DND-41 (cell line): ENCODE data around the gene MSRB3.
"Not testable (repeated sequence)": the region's sequence is repeated elsewhere in the genome, so short reads cannot be mapped to it uniquely, and the experiment has no call there.

Experiments
- ATAC-seq: fragments of 200-7000 bp; cut with Tn5 transposase; 3 replicates; pipeline ENCODE4 v1.9.1; 2021; ENCODE audit warnings: low read depth; ENCODE audit not compliant: insufficient read depth
- DNase-seq: peaks from one replicate; pipeline ENCODE4 v3.0.0-alpha.2; 2020
- H2AFZ ChIP-seq: 2 replicates; pipeline ENCODE4 v1.6.0; 2012; ENCODE audit warnings: low read depth, low read length
- H3K27ac ChIP-seq: 2 replicates; pipeline ENCODE4 v1.5.1; 2012; ENCODE audit warnings: low read length, inconsistent platforms
- H3K27me3 ChIP-seq: fragments of 200-600 bp; sonication (generic); 2 replicates; pipeline ENCODE4 v1.6.0; 2012; ENCODE audit warnings: low read length, mild to moderate bottlenecking, inconsistent platforms; ENCODE audit not compliant: insufficient read depth, poor library complexity
- H3K36me3 ChIP-seq: 2 replicates; pipeline ENCODE4 v1.5.1; 2012; ENCODE audit warnings: low read length, inconsistent platforms; ENCODE audit not compliant: insufficient read depth
- H3K4me1 ChIP-seq: 2 replicates; pipeline ENCODE4 v1.5.1; 2012; ENCODE audit warnings: mild to moderate bottlenecking, low read length; ENCODE audit not compliant: insufficient read depth
- H3K4me2 ChIP-seq: 2 replicates; pipeline ENCODE4 v1.6.0; 2012; ENCODE audit warnings: mild to moderate bottlenecking, moderate library complexity, low read length, inconsistent platforms; ENCODE audit not compliant: insufficient read depth
- H3K4me3 ChIP-seq, 2 experiments: fragments of 200-600 bp in 1 of 2; shearing (Covaris generic) in 1 of 2; 2 replicates each; pipeline ENCODE4 v1.5.1; 2012 to 2016; ENCODE audit warnings: inconsistent platforms in 2 of 2, low read length in 2 of 2, mild to moderate bottlenecking in 2 of 2, low read depth in 1 of 2, moderate library complexity in 1 of 2
- H3K79me2 ChIP-seq: 2 replicates; pipeline ENCODE4 v1.6.0; 2012; ENCODE audit warnings: low read length, inconsistent platforms; ENCODE audit not compliant: insufficient read depth
- H3K9ac ChIP-seq: 2 replicates; pipeline ENCODE4 v1.6.0; 2012; ENCODE audit warnings: low read depth, mild to moderate bottlenecking, inconsistent platforms, low read length, moderate library complexity
- H3K9me3 ChIP-seq: 2 replicates; pipeline ENCODE4 v1.5.1; 2012; ENCODE audit warnings: low read length, moderate library complexity, mild to moderate bottlenecking, inconsistent platforms; ENCODE audit not compliant: insufficient read depth, severe bottlenecking
- H4K20me1 ChIP-seq: 2 replicates; pipeline ENCODE4 v1.6.0; 2012; ENCODE audit warnings: low read length; ENCODE audit not compliant: insufficient read depth
- CTCF ChIP-seq: IDR thresholded peaks from 2 replicates; pipeline ENCODE4 v1.5.1; 2012; ENCODE audit warnings: borderline replicate concordance, low read length, moderate library complexity, mild to moderate bottlenecking; ENCODE audit not compliant: poor library complexity, severe bottlenecking; ENCODE audit errors: extremely low read depth
- EZH2 ChIP-seq: IDR thresholded peaks from 3 replicates; pipeline ENCODE4 v1.6.1; 2012; ENCODE audit warnings: borderline replicate concordance, low read depth, mild to moderate bottlenecking, moderate library complexity, low read length, inconsistent platforms; ENCODE audit not compliant: severe bottlenecking

The MSRB3 gene

GRCh38 chr12:65446901-65447300, 168.4 kb downstream of the MSRB3 start:
- H3K4me2 ChIP-seq: no peak overlapping the region
- ATAC-seq (no peak), DNase-seq (no peak)
- H4K20me1 ChIP-seq: no peaks in the 10 kb centered on the region
- no peaks in the 10 kb centered on the region for H3K79me2 ChIP-seq
- TF ChIP-seq EZH2 (no peak), CTCF (no peak)
- H3K4me1 ChIP-seq: no peaks in the 10 kb centered on the region
- H3K27me3 ChIP-seq: no peaks in the 10 kb centered on the region
- no peak overlapping the region for H3K9ac ChIP-seq
- H3K4me3 ChIP-seq: no peak overlapping the region
- no peaks in the 10 kb centered on the region for H3K9me3 ChIP-seq
- H3K27ac ChIP-seq: no peak overlapping the region
- H3K36me3 ChIP-seq: no peaks in the 10 kb centered on the region
- no peak overlapping the region for H2AFZ ChIP-seq

GRCh38 chr12:65449400-65449799, 170.9 kb downstream of the MSRB3 start:
- Histone ChIP-seq H3K4me3 (no peak overlapping the region), H2AFZ (no peak overlapping the region), H3K4me1 (no peaks in the 10 kb centered on the region), H3K79me2 (no peaks in the 10 kb centered on the region), H3K36me3 (no peaks in the 10 kb centered on the region), H3K4me2 (no peak overlapping the region), H4K20me1 (no peaks in the 10 kb centered on the region), H3K27me3 (no peaks in the 10 kb centered on the region), H3K27ac (no peak overlapping the region), H3K9ac (no peak overlapping the region), H3K9me3 (no peaks in the 10 kb centered on the region)
- DNase-seq (no peak), ATAC-seq (no peak)
- no peak for TF ChIP-seq EZH2
- TF ChIP-seq CTCF: no peak

- Histone ChIP-seq H3K27ac (no peak overlapping the region), H3K9me3 (no peaks in the 10 kb centered on the region), H4K20me1 (no peaks in the 10 kb centered on the region), H2AFZ (no peak overlapping the region), H3K4me2 (no peak overlapping the region), H3K9ac (no peak overlapping the region), H3K27me3 (no peaks in the 10 kb centered on the region), H3K36me3 (no peaks in the 10 kb centered on the region), H3K79me2 (no peaks in the 10 kb centered on the region), H3K4me3 (no peak overlapping the region), H3K4me1 (no peaks in the 10 kb centered on the region)
- DNase-seq (no peak), ATAC-seq (no peak)
- TF ChIP-seq CTCF (no peak), EZH2 (no peak)
These were observed 172.1 kb downstream of the MSRB3 start for GRCh38 chr12:65450625-65451024.

- H3K4me1 ChIP-seq: no peaks in the 10 kb centered on the region
- no peak for TF ChIP-seq CTCF
- no peak for TF ChIP-seq EZH2
- H3K27ac ChIP-seq: no peak overlapping the region
- DNase-seq (no peak), ATAC-seq (no peak)
- H3K36me3 ChIP-seq: no peaks in the 10 kb centered on the region
- no peak overlapping the region for H3K4me3 ChIP-seq
- no peaks in the 10 kb centered on the region for H4K20me1 ChIP-seq
- no peaks in the 10 kb centered on the region for H3K79me2 ChIP-seq
- no peak overlapping the region for H2AFZ ChIP-seq
- no peaks in the 10 kb centered on the region for H3K27me3 ChIP-seq
- H3K4me2 ChIP-seq: no peak overlapping the region
- H3K9me3 ChIP-seq: no peaks in the 10 kb centered on the region
- no peak overlapping the region for H3K9ac ChIP-seq
These were observed 175.8 kb downstream of the MSRB3 start for GRCh38 chr12:65454115-65454787.

- DNase-seq, H3K27ac ChIP-seq, H3K27me3 ChIP-seq, H4K20me1 ChIP-seq, H3K9me3 ChIP-seq, ATAC-seq, H2AFZ ChIP-seq, H3K4me2 ChIP-seq, H3K9ac ChIP-seq, H3K4me3 ChIP-seq, H3K79me2 ChIP-seq, H3K4me1 ChIP-seq, H3K36me3 ChIP-seq: not testable (repeated sequence)
These were observed 178.9 kb downstream of the MSRB3 start for GRCh38 chr12:65457341-65457740.
